ENCODE results near the gene ACAA2.

The ACAA2 gene, protein sequence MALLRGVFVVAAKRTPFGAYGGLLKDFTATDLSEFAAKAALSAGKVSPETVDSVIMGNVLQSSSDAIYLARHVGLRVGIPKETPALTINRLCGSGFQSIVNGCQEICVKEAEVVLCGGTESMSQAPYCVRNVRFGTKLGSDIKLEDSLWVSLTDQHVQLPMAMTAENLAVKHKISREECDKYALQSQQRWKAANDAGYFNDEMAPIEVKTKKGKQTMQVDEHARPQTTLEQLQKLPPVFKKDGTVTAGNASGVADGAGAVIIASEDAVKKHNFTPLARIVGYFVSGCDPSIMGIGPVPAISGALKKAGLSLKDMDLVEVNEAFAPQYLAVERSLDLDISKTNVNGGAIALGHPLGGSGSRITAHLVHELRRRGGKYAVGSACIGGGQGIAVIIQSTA

DNA sequence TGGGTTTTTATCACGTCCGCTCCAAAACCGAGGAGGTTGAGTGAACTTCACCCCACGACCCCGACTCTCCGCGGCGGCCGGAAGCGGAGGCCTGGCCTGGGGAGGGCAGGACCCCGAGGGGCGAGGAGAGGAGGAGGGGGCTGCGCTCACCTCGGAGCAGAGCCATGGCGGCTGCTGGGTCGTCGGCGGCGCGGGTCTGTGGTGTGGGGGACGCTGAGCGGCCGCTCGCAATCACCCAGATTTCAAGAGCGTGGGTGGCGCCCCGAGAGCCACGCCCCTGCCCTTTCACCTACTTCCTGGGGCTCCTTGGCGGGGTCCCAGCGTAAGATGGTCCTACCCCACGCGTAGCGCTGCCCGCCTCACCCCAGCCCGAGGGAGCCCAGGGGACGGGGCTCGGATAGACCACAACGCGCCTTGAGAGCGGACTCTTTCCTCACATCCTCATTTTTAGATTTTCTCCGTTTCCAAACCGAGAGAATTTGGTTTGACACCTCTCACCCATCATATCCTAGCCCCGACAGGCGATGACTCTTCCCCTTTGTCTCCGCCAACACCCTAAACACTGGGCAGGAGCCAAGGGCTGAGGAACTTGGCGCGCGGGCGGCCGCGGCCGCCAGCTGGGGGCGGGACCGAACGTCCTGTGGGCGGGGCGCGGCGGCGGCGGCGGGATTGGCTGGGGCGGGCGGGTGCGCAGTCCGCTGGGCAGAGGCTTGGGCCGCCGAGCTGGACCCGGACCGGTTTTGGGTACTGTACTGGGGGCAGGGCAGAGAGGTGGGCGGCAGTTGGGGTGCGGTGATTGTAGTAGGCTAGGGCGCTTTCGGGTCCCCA lies at the start of gene ACAA2:
Gene ACAA2, minus strand, starts transcription at position 215 of the 828 bp plus-strand sequence. Its CDS starts 49 bp downstream, at position 166.
- DNase-seq = peak; percentile 39

DNA sequence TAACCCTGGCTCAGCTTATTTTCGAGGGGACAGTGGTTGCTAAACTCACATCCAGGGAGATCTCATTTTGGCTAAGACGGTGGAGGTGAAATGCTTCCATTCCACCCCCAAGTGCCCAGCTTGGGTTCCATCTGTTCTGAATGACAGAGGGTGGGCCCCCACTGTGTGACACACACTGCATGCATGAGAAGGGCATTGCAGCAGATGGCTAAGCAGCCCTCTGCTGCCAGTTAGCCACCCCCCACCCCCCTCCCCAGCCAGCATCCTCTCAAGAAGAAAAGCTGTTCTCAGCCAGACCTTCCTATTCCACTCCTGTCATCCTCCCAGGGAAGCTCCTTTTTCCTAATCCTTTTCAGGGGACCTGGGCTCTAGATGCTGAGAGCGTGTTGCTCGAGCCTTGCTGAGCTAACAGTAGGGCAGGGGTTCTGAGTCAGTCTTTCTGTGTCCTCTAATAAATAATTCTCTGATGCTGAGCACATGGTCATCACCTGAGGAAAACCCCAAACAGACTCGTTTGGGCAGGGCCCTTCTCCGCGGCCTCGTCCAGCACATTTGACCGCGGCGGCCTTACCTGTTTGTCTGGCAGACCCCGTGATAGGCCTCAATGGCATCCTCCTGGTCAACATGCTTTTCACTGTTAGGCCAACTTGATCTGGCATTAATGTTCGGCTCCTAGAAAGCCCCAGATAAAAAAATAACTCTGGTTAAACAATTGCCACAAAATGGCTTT lies 49.5 kb upstream of the ACAA2 start:
- DNase-seq = no peak

DNA sequence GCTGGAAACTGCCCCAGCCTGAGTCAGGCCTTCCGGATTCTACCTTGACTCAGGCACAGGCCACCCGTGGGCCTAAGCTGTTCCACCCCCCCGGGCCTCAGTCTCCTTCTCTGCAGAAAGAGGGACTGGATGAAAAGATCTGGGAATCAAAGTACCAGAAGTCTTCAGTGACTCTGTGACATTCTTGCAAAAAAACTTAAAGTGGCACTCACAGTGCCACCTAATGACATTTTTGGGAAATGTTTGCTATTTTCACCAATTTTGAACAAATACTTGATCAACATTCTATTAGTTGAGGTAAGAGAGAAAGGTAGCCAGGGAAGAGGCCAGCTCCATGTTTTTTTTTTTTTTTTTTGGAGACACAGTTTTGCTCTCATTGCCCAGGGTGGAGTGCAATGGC lies 48.3 kb upstream of the ACAA2 start:
- DNase-seq = no peak

DNA sequence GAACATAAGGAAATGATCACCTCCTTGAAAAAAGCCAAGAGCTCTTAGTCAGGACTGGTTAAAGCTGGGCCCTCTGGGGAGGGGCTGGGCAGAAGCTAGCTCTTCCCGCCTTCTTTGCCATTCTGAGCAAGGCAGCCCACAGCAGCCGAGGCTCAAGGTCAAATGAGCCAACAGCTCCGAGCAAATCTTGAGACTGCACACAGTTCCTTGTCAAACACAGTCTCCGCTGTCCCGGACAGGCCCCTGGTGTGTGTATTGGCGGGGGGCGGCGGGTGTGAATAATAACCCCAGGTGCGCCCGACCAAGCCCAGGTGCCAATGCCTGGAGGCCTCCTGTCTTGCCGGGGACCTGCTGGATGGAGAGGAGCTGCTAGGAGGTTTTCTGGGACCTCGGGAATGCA lies 46.4 kb upstream of the ACAA2 start:
- no peak for DNase-seq

DNA sequence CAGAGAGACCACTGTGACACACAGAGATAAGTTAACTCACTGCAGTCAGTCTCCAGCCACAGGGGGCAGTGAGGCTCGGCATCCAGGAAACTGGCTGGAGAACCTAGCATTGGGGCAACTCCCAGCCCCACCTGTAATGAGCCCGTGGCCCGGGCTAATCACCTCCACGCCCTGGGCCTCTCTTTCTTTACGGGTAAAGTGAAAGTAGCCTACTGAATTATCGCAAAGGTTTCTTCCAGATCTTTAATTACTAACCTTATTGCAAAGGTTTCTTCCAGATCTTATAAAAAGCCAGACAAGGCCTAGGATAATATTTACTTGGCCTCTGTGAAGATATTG lies 45.7 kb upstream of the ACAA2 start:
- DNase-seq = no peak

DNA sequence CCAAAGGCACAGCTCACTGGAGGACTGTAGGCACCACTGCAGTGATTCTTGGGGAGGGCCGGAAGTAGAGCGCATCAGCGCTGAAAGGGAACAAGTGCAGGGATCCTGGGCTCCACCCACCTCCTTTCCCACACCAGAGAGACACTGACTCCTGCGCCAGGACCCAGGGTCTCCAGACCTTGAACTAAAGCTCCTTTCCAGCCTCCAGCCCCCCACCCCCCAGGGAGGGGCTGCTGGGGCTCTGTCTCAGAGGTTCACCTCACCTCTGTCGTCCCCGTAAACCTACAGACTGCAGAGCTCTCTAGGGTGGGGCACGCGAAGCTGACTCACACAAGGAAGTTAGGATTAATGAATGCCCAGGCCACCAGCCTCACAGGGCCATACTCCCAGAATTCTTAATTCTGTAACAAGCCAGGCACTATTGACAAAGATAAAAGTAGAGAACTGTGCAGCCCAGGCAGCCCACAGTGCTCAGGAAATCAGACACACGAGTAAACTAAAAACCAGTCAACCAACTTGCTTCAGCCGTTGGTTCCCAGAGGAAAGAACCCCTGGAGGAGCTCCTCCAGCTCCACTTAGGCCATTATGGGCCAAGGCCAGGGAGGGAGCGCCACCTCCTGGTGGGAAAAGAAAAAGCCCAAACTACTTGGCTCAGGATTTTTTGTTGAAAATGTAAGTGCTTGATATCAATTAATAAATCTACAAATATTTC lies 45.1 kb upstream of the ACAA2 start:
- peak; percentile 69 for DNase-seq

DNA sequence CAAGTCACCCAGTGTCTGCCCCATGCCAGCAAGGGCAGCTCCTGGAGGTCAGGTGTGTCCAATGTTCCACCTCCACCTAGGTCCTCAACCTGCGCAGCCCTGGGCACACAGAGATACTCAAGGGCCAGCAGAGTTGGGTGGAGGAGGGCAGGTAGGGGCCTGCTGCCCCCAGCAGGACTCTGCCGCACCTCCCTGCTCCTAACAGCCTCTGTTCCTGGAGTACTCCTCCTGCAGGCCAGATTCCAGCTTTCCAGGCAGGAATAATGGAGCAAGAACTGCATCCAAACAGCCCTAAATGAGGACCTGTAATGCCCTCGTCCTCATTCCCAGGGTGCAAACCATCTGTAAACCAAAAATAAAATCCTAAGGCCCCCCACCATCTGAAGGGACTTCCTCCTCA lies 44.4 kb upstream of the ACAA2 start:
- DNase-seq = peak; percentile 42

DNA sequence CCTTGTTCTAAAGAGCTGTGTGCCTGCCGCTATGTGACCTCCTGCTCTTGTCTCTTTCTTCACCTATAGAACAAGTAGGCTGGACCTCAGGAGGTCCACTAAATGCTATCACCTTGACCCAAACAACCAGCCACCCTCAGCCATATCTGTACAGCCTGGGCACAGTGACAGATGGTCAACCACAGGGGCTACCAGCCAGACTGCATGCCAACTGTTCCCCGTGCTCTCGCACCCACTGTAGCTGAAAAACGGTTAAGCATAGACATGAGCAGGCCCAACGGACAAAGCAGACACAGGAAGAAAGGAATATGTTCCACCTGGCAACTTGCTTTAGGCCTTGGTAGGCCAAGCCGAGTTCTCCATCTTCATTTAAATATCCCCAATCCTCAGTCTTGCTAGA lies 43.2 kb upstream of the ACAA2 start:
- no peak for DNase-seq

DNA sequence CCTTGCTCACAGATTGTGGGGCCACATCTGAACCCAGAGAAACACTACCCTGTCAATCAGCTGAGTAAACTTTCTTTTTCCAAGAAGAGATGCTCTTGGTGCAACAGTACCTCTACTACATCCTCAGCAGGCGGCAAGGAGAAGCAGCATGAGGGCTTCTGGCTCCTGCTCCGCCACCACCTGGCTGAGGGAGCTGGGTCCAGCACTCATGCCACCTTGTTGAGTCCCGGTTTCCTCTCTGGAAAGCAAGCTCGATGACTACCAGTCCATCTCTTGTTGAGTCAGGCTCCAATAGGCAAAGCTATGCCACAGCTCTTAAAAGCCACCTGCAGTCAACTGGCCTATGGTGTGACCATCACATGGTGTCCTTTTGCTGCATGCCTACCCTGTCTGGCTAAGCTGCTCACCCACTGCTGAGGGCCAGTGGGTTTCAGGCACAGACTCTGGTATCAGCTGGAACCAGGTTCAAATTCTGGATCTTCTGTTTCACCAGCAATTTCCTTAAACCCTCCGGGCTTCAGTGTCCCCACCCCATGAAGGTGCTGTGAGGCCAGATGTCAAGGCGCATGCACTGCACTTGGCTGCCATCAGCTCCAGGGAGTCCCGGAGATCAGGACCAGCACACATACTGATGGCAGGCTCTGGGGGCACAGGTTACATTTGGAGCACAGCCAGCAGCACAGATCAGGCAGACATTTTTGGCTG lies 42.5 kb upstream of the ACAA2 start:
- DNase-seq = no peak

DNA sequence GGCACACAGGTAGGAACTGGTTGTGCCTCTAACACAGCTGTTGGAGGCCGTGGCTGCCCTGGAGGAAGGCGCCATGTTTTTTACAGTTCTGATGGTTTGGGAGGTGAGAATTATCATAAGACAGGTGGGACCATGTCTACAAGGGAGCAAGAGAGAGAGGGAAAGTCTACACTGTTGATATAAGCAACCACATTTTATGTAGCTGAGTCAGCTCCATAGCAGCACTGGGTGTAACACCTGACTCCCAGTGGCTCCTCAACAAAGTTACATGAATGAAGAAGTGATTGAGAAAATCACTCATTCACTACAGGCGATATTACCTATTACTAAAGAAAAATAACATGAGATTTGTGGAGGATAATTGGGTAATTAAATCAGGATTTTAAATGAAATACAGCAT lies 41.3 kb upstream of the ACAA2 start:
- DNase-seq = no peak

DNA sequence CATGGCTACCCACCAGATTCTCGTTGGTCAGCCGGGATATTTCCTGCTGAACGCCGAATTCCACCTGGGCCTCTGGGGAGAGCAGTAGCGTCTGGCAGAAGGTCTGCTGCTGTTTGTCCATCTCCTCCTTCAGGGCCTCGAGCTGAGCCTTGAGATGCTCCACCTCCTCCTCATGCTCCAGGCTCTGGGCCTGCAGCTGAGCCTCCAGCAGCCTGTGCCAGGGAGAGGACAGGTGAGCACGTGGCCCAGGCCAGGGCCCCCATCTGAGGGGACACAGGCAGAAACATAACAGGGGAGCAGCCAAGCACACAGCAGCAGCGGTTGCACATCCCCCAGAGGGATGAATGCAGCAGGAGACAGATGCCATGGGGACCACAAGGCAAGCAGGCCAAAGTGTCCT lies 40.1 kb upstream of the ACAA2 start:
- no peak for DNase-seq

DNA sequence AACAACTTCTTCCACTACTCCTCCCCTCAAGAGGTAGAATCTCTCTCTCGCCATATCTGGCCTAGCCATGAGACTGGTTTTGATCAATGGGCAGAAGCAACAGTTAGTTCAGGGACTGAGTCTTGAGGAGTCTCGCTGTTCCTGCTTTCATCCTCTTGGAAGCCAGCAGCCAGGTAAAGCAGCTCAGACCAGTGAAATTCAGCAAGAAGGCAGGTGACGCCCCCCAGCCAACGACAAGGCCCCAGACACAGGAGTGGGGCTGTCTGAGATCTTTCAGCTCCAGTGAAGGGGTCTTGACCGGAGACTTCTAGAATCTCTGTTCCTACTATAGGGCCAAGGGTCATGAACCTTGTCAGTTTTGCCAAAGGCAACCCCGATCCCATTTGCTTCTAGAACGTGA lies 39.7 kb upstream of the ACAA2 start:
- no peak for DNase-seq

DNA sequence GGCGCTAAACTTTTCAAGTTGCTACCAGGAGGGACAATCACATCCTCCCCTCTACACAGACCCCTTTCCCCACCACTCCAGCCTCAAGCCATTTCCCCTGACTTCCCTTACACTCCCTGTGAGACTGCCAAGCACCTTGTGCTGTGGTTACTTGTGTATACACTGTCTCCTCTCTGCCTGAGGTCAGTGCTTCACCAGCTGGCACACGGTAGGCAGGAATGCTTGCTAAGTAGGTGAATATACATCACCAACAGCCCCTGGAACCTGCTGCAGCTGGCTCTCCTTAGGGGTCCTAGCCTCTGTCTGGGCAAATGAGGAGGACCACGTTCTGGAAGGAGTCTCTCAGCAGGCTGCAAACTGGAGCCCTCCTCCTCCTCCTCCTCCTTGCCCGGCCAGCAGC lies 38.3 kb upstream of the ACAA2 start:
- no peak for DNase-seq

DNA sequence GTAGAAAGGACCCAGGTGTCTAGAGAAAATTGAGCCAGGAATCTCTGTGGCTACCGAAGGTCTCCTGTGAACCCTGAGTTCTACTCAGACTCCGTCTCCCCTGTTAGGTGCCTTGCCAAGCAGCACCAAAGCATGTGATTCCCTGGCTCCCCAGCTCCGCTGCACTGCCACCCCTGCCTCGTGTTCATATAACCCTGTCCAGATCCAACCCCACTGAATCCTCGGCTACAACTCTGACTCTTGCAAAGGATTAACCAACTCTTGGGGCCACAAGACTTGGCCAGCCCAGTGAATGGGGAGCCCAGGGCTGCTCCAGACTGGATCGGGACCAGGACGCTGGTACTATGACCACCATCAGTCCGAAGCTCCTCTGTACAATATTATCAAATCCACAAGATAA lies 37.3 kb upstream of the ACAA2 start:
- DNase-seq = no peak

DNA sequence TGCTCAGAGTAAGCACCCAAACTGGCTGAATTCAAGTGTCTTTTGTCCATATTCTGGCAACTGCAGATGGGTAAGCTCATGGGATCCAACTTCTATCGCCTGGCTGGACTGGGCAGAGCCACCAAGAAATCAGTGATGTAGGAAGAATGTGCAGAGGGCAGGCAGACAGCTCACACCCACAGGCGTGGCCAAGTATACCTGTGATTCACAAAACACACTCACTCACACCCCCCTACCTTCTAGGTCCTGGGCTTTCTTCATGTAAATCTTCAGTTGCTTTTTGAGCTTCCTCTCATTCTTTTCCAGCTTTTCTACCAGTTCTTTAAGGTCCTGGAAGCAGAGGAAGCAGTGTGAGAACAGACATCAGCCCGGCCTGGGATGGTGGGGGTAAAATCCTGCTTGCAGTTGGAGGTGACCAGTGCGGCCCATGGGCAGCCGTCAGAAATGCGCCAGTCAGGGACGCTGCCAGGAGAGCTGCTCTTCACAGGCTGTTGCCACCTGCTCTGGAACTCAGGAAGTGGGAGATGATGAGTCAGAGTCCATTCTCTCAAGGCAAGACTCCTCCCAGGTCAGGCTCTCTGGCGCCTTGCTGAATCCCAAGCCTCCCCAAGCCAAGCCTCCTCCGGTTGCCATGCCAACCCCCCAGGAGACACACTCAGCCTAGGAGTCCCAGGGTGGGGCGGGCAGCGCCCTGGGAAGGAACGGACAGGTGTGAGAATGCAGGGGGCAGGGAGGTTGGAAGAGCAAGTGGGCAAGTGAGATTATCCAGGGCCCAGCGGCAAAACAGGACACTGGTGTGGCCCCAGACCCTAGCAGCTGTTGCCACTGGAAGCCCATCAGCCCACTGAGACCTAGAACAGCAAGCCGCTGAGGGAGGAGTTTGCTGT lies 36.2 kb upstream of the ACAA2 start:
- DNase-seq = peak; percentile 89

DNA sequence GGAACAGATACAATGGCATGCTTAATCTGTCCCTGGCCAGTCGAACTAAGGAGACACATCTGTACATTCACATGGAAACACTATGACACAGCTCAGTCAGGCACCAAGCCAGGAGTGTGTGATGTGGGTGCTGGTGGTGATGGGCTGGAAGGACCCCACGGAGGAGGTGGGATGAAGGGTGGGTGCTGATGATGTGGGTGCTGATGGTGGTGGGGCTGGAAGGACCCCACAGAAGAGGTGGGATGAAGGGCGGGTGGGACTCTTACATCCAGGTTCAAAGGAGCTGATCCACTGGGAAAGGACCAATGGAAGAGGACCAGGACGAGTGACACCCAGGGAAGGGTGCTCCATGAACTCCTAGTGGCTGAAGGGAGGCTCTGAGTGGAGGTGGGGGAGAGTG lies 34.8 kb upstream of the ACAA2 start:
- DNase-seq = no peak

DNA sequence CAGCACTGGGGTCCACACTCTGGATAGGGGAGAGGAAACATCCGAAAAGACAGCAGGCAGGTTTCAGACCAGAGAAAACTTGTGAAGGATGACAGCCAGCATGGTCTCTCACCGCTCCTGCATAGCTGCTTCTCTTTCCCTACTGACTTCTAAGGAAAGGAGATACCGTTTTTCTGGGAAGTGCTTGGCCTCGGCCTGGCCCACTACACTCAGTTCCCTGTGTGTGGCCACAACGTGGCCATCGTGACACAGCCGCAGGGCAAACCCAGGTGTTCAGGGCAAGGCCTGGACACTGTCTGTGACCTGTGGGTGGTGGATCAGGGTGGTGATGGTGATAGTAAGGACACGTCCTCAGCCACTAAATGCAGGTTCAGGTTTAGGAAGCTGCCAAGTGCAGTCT lies 34.2 kb upstream of the ACAA2 start:
- DNase-seq = no peak

DNA sequence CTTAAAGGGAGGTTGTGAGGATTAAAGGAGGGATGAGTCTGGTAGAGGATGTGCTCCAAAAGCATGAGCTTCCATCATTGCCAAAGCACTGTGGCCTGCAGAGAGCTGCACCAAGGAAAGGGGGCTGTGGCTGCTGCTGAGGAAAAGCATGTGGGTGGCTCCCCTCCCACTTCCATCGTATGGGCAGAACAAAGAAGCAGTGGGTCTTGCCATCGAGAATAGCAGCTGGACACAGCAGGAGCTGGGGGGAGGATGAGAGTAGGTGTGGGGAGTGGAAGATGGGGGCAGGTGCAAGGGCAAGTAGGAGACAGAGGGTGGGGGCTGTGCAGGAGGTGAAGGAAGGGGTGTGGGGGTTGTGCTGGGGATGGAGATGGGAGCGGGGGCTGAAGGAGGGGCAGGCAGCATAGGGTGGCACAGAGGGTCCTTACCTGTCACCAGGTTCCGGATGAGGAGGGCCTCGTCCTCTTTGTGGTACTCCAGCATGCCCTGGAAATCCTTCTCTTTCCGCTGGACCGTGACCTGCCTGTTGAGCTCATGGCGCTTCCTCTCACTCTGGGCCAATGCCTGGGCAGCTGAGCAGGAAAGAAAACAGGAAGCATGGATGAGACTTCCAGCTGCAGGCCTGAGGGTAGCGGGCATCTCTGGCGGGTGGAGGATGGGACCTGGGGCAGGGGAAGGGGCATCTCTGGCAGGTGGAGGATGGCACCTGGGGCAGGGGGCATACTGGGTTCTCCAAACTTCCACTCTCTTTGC lies 33.6 kb upstream of the ACAA2 start:
- no peak for DNase-seq

DNA sequence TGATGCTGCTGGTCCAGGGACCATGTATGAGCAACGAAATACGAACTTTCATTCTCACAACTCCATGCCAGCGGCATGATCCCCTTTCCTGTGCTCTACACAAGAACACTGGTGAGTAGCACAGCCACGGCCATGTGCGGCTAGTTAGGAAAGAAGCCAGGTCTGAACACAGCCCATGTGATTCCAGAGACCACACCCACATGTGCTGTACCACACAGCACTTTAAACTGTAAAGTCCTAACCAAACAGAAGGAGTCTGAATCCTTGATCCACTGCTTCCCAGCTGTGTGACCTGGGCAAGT lies 33.0 kb upstream of the ACAA2 start:
- no peak for DNase-seq

DNA sequence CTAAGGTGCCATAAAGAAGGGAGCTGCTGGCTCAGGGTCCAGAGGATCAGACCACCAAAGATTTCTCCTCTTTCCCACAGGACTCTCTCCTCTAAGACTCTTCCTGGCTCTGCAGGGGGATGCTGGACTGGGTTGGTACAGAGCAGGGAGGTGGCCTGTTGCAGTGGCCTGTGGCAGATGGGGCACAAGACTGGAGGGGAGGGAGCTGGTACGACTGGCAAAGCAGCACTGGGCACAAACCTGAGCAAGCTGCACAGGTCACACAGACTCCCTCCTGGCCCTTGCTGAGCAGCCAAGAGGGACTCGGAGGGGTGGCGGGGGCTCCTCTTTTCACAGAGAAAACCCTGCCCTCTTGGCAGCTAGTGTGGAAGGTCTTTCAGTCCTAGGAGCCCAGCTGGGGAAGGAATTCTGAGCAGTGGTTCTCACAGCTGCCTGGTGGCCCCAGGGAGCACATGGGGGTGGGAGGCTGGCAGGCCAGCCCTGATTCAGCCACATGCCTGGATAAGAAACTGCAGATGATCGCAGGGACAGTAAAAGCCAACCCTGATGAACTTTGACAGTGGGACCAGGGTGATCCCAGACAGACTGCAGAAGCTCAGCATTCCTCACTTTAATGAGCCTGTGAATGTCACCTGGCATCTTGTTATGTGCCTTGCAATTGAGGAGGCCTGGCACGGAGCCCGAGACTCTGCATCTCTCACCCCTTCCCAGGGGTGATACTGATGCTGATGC lies 32.5 kb upstream of the ACAA2 start:
- no peak for DNase-seq

Data from 8988T (cell line).